ENCODE results near the gene CDKAL1.

DNA sequence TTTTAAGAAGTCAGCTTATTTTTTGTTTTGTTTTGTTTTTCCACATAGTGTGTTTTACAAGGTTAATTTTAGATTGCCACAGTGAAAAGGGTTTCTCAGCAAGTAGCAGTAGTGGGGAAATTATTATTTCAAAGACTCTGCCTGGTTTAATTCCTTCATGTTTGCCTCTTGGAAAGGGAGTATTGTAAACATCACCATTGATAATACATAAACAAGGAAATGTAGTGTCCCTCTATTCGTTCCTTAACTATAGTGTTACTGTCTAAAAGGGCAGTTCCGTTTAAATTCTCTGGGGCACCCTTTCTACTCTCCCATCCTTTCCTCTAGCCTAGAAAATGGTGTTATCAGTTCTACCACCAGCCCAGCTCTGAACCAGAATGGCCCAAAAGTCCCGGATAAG lies 668.3 kb downstream of the CDKAL1 start:
- TF ChIP-seq, protein P1, sequence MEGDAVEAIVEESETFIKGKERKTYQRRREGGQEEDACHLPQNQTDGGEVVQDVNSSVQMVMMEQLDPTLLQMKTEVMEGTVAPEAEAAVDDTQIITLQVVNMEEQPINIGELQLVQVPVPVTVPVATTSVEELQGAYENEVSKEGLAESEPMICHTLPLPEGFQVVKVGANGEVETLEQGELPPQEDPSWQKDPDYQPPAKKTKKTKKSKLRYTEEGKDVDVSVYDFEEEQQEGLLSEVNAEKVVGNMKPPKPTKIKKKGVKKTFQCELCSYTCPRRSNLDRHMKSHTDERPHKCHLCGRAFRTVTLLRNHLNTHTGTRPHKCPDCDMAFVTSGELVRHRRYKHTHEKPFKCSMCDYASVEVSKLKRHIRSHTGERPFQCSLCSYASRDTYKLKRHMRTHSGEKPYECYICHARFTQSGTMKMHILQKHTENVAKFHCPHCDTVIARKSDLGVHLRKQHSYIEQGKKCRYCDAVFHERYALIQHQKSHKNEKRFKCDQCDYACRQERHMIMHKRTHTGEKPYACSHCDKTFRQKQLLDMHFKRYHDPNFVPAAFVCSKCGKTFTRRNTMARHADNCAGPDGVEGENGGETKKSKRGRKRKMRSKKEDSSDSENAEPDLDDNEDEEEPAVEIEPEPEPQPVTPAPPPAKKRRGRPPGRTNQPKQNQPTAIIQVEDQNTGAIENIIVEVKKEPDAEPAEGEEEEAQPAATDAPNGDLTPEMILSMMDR (IDR thresholded peaks at IDR 0.05) = no peak
- TF ChIP-seq, protein P2, sequence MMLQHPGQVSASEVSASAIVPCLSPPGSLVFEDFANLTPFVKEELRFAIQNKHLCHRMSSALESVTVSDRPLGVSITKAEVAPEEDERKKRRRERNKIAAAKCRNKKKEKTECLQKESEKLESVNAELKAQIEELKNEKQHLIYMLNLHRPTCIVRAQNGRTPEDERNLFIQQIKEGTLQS (CRISPR knock-in tag; conservative IDR thresholded peaks at IDR 0.05) = no peak
- no peak for TF ChIP-seq KAT7 (CRISPR knock-in tag; IDR thresholded peaks at IDR 0.05; ENCODE audit: borderline replicate concordance)
- TF ChIP-seq ZNF232 (CRISPR knock-in tag; IDR thresholded peaks at IDR 0.05) = no peak
